ENCODE data around the gene MBNL2.

Gene MBNL2

DNA sequence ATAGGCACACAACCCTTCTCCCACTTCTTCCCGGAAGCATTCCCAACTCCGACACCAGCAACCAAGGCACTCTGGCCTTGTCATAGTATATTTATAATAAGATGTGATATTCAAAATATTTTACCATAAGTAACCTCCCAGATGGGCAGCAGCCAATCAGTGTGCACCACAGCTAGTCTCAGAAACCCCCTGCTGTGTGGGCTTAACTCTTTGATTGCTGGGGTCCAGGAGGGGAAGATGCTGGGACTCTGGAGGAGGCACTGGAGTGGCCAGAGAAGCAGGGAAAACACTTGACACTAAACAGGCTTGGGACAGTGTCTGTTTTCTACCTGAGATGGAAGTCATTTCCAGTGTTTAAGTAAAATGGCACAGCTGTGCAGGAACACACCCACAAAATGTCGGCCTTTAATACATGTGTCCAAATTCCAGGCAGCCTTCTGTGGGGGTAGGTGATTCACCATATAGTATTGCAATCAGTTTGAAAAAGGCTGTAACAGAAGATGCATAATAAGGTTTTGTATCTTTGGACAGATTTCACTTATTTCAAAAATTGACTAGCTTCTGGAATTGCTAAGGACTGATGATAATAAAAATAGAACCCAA, 100.7 kb downstream of the MBNL2 start:
- in situ Hi-C loops (cut with MboI; ENCODE audit: low pct_unique_long_range_greater_than_20kb, low sequenced_read_pairs, unreplicated experiment): no loop called here
- no peak for DNase-seq (ENCODE audit: low spot score)
- TF ChIP-seq, protein P1, sequence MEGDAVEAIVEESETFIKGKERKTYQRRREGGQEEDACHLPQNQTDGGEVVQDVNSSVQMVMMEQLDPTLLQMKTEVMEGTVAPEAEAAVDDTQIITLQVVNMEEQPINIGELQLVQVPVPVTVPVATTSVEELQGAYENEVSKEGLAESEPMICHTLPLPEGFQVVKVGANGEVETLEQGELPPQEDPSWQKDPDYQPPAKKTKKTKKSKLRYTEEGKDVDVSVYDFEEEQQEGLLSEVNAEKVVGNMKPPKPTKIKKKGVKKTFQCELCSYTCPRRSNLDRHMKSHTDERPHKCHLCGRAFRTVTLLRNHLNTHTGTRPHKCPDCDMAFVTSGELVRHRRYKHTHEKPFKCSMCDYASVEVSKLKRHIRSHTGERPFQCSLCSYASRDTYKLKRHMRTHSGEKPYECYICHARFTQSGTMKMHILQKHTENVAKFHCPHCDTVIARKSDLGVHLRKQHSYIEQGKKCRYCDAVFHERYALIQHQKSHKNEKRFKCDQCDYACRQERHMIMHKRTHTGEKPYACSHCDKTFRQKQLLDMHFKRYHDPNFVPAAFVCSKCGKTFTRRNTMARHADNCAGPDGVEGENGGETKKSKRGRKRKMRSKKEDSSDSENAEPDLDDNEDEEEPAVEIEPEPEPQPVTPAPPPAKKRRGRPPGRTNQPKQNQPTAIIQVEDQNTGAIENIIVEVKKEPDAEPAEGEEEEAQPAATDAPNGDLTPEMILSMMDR (IDR thresholded peaks at IDR 0.05; ENCODE audit: extremely low read depth, insufficient read depth, missing control alignments): no peak

DNA sequence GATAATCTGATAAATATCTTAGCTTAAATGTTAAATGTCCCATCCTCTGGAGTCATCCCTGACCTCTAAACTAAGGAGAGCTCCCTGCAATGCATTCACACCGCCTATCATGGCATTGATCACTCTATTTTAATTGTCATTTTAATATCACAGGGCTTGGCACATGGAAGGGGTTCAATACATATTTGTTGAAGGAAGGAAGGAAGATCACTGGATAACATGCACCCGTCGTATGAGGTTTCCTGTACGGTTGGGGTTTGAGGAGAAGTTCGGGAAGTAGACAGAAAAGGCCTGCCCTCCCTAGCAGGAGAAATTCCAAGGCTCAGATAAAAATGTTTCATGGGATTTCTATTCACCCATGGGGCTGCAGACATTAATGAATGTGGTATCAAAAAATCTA, 102.0 kb downstream of the MBNL2 start:
- TF ChIP-seq, protein P1 (IDR thresholded peaks at IDR 0.05; ENCODE audit: extremely low read depth, insufficient read depth, missing control alignments): no peak
- in situ Hi-C loops (cut with MboI; ENCODE audit: low pct_unique_long_range_greater_than_20kb, low sequenced_read_pairs, unreplicated experiment): no loop called here
- no peak for DNase-seq (ENCODE audit: low spot score)

DNA sequence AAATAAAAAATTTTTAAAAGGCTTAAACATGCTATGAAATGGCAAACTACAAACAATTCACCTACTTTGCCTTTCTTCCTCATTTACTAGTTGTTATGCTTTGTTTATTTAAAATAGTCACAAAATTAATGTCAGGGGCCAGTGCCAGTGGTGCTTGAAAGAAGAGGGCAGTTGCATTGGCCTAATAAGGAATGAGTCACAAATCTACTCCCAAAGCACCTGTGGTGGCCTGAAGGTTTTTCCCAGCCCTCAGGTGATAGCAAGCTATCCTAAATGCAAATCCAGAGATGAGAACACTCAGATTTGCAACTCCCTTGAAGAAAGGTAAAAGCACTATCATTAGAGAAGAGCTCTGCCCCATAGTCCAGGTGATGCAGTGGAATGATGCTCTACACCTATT, 103.6 kb downstream of the MBNL2 start:
- TF ChIP-seq, protein P1 (IDR thresholded peaks at IDR 0.05; ENCODE audit: extremely low read depth, insufficient read depth, missing control alignments): no peak
- no peak for DNase-seq (ENCODE audit: low spot score)
- in situ Hi-C loops (cut with MboI; ENCODE audit: low pct_unique_long_range_greater_than_20kb, low sequenced_read_pairs, unreplicated experiment): no loop called here

DNA sequence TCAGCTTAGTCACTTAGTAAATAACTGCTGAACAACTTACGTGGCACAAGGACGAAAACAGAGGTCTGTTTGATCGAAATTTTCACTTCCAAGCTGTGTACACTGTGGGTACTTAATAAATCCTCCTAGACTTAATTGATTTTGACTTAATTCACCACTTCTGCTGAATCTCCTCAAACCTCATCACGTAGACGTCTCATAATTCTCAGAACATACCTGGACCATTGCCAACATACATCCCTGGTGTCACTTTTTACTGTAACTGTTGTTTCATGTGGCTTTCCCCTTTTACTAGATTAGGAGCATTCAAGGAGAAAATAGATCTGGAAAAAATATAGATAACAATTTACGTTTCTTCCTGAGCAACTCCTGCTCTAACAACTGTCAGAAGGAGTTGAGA, 105.0 kb downstream of the MBNL2 start:
- DNase-seq (ENCODE audit: low spot score): no peak
- in situ Hi-C loops (cut with MboI; ENCODE audit: low pct_unique_long_range_greater_than_20kb, low sequenced_read_pairs, unreplicated experiment): no loop called here
- TF ChIP-seq, protein P1 (IDR thresholded peaks at IDR 0.05; ENCODE audit: extremely low read depth, insufficient read depth, missing control alignments): no peak

DNA sequence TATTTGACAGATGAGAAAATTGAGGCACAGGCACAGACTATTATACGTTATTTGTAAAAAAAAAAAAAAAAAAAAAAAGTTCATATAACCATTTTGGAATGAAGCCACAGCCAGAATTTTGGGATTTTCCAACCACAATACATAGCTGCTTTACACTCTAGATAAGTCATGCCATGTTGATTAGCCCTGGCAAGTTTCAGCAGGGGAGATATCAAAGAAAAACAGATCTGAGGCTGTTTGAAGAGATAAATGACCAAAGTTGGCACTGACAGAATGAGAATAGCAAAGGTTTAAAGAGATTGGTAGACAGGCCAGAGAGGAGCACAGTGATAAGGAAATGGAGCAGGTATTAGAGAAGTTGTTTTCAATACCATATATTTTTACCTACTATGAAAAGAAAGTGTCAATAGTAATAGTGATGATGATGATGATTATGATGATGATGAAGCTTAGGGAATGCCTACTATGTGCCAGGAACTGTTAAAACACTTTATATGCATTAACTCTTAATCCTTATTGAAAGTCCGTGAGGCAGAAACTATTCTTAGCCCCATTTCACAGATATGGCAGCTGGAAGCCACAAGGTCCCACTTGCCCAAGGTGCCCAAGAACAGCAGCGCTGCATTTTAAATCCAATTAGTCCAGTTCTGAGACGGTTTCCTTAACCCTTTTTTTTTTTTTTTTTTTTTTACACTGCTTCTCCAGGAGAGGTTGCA, 105.5 kb downstream of the MBNL2 start:
- in situ Hi-C loops (cut with MboI; ENCODE audit: low pct_unique_long_range_greater_than_20kb, low sequenced_read_pairs, unreplicated experiment): no loop called here

DNA sequence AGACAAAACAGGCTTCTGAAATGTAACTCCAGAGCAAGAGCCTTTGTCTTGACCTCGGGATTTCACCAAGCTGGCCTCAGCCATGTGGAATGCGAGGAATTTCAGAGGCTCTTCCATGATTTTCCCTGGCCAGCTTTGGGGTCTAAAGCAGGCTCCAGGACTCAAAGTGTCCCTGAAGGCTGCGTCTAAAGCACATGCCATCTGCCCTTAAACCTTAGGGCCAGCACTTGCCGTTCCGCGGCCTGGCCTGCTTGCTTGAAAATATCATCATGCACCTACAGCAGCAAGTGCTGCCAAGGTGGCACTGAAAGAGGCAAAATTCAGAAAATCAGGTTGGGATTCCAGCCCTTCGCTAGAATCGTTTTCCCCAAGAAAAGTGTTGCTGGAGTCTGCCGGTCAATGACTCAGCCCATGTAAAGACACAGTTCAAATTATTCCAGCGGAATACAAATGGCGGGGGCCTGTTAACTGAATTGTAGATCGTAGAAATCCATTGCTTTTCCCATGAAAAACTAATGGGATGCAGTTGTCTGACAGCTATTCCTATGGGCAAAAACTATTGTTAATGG, 106.2 kb downstream of the MBNL2 start:
- TF ChIP-seq, protein P1 (IDR thresholded peaks at IDR 0.05; ENCODE audit: extremely low read depth, insufficient read depth, missing control alignments): no peak
- in situ Hi-C loops (cut with MboI; ENCODE audit: low pct_unique_long_range_greater_than_20kb, low sequenced_read_pairs, unreplicated experiment): no loop called here
- no peak for DNase-seq (ENCODE audit: low spot score)

More for the DNA sequence above, 105.5 kb downstream of the MBNL2 start:
- DNase-seq (ENCODE audit: low spot score): no peak
- TF ChIP-seq, protein P1 (IDR thresholded peaks at IDR 0.05; ENCODE audit: extremely low read depth, insufficient read depth, missing control alignments): no peak
